HuH-7 (cell line): Measurements from ENCODE around the gene SETBP1.

Source experiments
- DNase-seq: peaks from one replicate; pipeline ENCODE4 v3.0.0; 2011; ENCODE audit warnings: low spot score

The SETBP1 gene

GRCh38 chr18:44968336-44968735 is 287.6 kb downstream of the SETBP1 start:
- no peak for DNase-seq

GRCh38 chr18:44969214-44969795 is 288.6 kb downstream of the SETBP1 start:
- no peak for DNase-seq

DNA sequence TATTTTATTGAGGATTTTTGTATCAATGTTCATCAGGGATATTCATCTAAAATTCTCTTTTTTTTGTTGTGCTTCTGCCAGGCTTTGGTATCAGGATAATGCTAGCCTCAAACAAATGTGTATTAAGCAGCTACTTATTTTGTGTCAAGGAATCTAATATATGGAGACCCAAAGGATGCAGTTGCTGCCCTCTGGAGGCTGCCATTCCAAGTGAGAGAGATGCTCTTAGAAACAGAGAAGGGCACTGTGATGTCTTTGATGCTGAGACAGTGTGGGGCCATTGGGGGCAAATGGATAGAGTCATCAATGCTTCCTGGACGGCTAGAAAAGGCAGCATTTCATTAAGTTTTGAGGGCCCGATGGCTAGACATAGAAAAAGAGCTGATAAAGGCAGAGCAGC is 292.6 kb downstream of the SETBP1 start:
- no peak for DNase-seq

- DNase-seq, result no peak
Observed at GRCh38 chr18:44974174-44974573, 293.5 kb downstream of the SETBP1 start.

DNA sequence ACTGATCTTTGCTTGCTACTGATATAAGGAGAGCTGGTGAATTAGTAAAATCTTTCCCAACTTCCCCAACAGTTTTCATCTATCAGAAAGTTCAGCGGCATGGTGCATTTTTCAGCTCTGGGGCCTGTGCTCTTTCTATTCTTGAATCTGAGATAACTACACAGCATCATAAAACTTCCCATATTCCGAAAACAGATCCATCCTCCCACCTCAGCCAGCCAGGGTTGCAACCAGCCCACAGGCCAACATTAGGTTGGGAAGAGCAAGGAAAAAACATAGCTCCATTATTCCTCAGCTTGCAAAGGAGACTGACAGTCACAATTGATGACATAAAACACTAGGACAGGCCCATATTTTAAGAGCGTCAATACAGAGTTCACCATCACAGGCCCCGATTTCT is 297.2 kb downstream of the SETBP1 start:
- no peak for DNase-seq

GRCh38 chr18:44979748-44980147 is 299.1 kb downstream of the SETBP1 start:
- DNase-seq, result no peak

- DNase-seq, result no peak
Observed at GRCh38 chr18:44981121-44981520, 300.4 kb downstream of the SETBP1 start.

DNA sequence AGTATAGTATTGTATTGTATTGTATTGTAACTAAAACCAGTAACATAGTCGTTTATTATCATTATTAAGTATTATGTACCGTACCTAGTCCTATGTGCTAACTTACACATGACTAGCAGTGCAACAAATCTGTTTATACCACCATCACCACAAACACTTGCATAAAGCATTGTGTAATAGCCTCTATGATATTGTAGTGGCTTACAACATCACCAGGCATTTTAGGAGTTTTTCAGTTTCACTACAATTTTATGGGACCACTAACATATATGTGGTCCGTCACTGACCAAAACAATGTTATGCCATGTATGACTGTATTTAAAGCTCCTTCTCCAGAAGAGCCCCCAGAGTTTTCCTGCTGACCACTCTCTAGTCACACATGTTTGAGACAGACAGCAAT is 306.2 kb downstream of the SETBP1 start:
- no peak for DNase-seq

GRCh38 chr18:44987371-44987770 is 306.7 kb downstream of the SETBP1 start:
- DNase-seq, result no peak

- DNase-seq, result no peak
Observed at GRCh38 chr18:44988821-44989587, 308.3 kb downstream of the SETBP1 start.

- no peak for DNase-seq
Observed at GRCh38 chr18:44996261-44996660, 315.6 kb downstream of the SETBP1 start.

GRCh38 chr18:44997174-44997573 is 316.5 kb downstream of the SETBP1 start:
- DNase-seq, result no peak

- no peak for DNase-seq
Observed at GRCh38 chr18:44998360-44998759, 317.7 kb downstream of the SETBP1 start.

DNA sequence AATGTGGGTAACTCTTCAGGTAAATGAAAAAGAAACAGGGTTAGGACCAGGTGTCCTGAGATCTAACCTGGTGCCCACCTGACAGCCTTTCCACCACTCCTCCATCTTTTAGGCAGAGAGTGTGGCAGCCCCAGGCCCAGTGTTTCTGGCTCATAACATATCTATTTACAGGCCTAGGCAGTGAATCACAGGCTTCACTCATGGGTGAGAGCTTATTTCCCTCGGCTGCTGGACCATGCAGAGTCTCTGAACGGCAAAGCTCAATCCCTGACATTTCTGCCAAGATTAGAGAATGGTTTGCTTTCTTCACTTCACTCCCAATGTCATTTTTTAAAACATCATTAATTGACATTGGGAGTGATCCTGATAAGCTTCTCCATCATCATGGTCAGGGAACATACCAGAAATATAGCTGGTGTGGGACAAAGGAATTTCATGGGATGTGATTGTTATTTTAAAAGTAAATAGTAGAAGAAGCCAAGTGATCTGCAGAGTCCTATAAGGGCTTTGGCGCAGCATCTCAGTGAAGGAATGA is 323.9 kb downstream of the SETBP1 start:
- no peak for DNase-seq

DNA sequence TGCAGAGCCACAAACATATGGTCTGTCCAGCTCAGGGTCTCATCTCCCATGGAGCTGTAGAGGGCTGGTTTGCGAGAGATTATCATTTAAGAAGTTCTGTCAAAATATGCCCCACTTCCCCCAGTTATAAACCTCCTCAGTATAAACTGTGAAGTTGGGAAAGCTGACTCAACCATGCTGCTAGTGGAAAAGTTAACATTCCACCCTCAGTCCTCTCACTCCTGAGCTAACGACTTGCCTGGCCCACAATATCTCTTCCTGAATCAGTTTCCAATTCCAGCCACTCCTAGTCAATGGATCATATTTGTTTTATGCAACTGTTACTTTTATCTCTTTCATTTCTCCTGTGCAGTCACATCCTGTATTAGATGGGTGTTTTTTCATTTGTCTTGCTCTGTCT is 326.2 kb downstream of the SETBP1 start:
- no peak for DNase-seq

- DNase-seq, result no peak
Observed at GRCh38 chr18:45007531-45007930, 326.8 kb downstream of the SETBP1 start.

DNA sequence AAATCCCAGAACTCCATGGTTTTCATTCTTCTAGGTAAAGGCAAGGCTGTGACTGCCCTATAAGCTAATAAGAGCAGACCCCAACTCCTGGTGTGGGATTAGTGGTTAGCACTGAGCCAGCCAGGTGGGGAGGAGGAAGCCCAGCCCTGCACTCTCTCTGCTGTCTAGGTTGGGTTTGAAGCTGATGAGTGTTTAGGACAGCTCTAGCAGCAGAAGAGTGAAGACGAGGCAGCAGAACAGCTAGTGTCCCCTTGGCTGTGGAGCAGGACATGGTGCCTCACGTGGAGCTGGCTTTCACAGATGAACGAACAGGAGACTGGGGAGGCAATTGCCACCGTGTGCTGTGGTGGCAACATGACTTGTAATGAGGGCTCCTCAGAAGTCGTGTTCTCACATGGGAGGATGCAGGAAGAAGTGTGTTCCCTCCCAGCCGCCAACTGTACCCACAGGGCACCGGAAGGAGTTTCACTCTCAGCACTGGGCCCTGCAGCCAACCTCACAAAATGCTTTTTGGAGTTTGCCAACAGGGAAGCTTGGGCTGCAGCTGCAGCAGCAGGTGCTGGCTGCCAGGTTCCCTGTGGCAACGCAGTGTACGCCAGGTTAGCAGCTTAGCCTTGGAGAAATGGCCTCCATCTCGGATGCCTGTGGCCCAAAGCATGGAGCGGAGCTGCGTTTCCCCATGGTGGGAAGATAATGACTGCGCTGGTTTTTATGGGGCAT is 328.2 kb downstream of the SETBP1 start:
- DNase-seq, result no peak

GRCh38 chr18:45009756-45010155 is 329.1 kb downstream of the SETBP1 start:
- DNase-seq, result peak; percentile 15

DNA sequence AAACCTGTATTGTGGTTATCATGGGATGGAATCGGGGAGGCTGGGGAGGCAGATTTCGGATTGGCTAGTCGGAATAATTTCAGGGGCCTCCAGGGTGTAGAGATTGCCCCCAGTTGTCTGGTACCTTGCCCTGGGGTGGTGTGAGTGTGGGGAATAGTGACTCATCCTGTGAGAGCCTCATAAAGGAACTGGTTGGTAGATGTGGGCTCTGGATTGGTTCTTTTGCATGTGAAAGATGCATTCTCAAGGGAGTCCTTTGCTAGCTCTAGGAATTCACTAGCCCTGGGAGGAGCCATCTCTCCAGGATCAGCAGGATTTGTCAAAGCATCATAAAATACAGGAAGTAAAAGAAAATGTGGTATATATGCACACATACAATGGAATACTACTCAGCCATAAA is 331.6 kb downstream of the SETBP1 start:
- DNase-seq, result no peak

- peak; percentile 37 for DNase-seq
Observed at GRCh38 chr18:45014047-45014501, 333.4 kb downstream of the SETBP1 start.

DNA sequence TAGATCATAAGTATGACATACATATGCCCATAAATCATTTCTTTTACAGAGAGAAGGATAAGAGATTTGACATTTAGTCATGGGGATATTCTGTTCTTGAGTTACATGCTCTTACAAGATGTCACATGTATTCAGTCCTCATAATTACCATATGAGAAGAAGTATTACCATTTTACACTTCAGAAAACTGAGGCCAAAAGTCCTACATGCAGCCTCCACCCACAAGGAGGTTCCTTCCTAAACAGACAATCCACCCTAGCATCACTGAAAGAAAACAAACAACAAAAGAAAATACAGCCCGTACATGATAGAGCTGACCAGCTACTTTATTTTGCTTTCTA is 335.1 kb downstream of the SETBP1 start:
- DNase-seq, result no peak

- no peak for DNase-seq
Observed at GRCh38 chr18:45019469-45019868, 338.8 kb downstream of the SETBP1 start.

DNA sequence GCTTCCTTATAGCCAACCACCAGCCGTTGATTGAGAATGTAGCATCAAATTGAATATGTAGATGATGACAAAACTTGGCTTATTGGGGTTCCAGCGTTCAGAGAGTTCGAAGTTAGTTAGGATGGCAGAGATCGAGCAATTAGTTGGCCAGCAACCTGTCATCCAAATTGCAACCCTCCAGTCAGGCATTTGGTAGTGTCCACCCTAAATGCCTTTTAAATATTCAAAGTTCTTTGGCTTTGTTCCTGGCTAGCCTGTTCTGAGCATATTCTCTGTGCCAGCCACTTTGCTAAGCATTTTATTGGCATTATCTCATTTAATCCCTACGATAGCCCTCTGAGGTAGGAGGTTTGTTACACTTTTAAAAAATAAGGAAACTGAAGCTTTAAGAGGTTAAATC is 342.8 kb downstream of the SETBP1 start:
- no peak for DNase-seq
